Fibroblast of lung (primary cell): ENCODE results near the gene PRRT1. TPM values are rescaled to one million over a fixed set of nuclear protein-coding genes. Genes with fewer than 3 reads are reported as not detected.

Experiments
- DNase-seq, 2 donors: peaks; one replicate each; pipeline versions ENCODE4 v3.0.0 to v3.0.0-alpha.2; 2010; ENCODE audit warnings: low read depth in 2 of 2
- H2AFZ ChIP-seq: 2 replicates; pipeline ENCODE4 v1.5.1; 2012; ENCODE audit warnings: low read length, control low read depth, inconsistent platforms
- H3K27ac ChIP-seq: 2 replicates; pipeline ENCODE4 v1.5.1; 2011; ENCODE audit warnings: low read length, control low read depth; ENCODE audit not compliant: insufficient read depth
- H3K27me3 ChIP-seq: 2 replicates; pipeline ENCODE4 v1.5.1; 2011; ENCODE audit warnings: mild to moderate bottlenecking, low read length; ENCODE audit not compliant: control insufficient read depth, insufficient read depth
- H3K36me3 ChIP-seq: 2 replicates; pipeline ENCODE4 v1.5.1; 2011; ENCODE audit warnings: low read length; ENCODE audit not compliant: control insufficient read depth, insufficient read depth
- H3K4me1 ChIP-seq: 2 replicates; pipeline ENCODE4 v1.5.1; 2011; ENCODE audit warnings: low read length; ENCODE audit not compliant: control insufficient read depth, insufficient read depth; ENCODE audit errors: extremely low read depth
- H3K4me2 ChIP-seq: 2 replicates; pipeline ENCODE4 v1.5.1; 2011; ENCODE audit warnings: low read length, control low read depth; ENCODE audit not compliant: insufficient read depth; ENCODE audit errors: extremely low read depth
- H3K4me3 ChIP-seq, 4 experiments: fragments of 200-600 bp in 1 of 4; sonication (generic) in 1 of 4; replicated peaks in 1 of 4; 2 replicates each; pipeline ENCODE4 v1.5.1; 2011 to 2016; ENCODE audit warnings: low read length in 4 of 4, low read depth in 3 of 4, mild to moderate bottlenecking in 3 of 4, control low read depth in 2 of 4, inconsistent platforms in 1 of 4, mixed read lengths in 1 of 4; ENCODE audit not compliant: insufficient read depth in 1 of 4; ENCODE audit errors: control extremely low read depth in 1 of 4
- H3K79me2 ChIP-seq: 2 replicates; pipeline ENCODE4 v1.5.1; 2012; ENCODE audit warnings: mild to moderate bottlenecking, low read length, inconsistent platforms; ENCODE audit not compliant: control insufficient read depth, insufficient read depth
- H3K9ac ChIP-seq: 2 replicates; pipeline ENCODE4 v1.5.1; 2011; ENCODE audit warnings: mild to moderate bottlenecking, low read length, control low read depth; ENCODE audit not compliant: insufficient read depth
- H3K9me3 ChIP-seq: 2 replicates; pipeline ENCODE4 v1.5.1; 2012; ENCODE audit warnings: low read depth, low read length; ENCODE audit not compliant: control insufficient read depth, insufficient read depth
- H4K20me1 ChIP-seq: 2 replicates; pipeline ENCODE4 v1.5.1; 2011; ENCODE audit warnings: low read length; ENCODE audit not compliant: control insufficient read depth, insufficient read depth; ENCODE audit errors: extremely low read depth
- EZH2 ChIP-seq: IDR thresholded peaks from 2 replicates; pipeline ENCODE4 v1.5.1; 2012; ENCODE audit warnings: low read length, control low read depth, mild to moderate bottlenecking; ENCODE audit errors: missing control alignments
- polyA plus RNA-seq, 2 donors: library from polyadenylated mRNA; depleted of rRNA in 1 of 2; stranded (reverse) in 1 of 2; unstranded in 1 of 2; fragments of >200 nt; gene quantifications; 2 replicates each; pipeline ENCODE4 v1.2.1, GENCODE V29; 2011 to 2012; ENCODE audit warnings: missing spikeins in 1 of 2
- total RNA-seq: library from RNA; depleted of rRNA; stranded (reverse); fragments of >200 nt; gene quantifications from 2 replicates; pipeline ENCODE4 v1.2.1, GENCODE V29; 2014
- TF ChIP-seq, protein P1 (sequence below), 2 donors: IDR thresholded peaks in 1 of 2; conservative IDR thresholded peaks in 1 of 2; 1 replicate in 1 of 2; 2 replicates in 1 of 2; pipeline ENCODE4 v1.5.1; 2011 to 2012; ENCODE audit warnings: low read length in 2 of 2, control low read depth in 1 of 2, inconsistent platforms in 1 of 2, low read depth in 1 of 2, mild to moderate bottlenecking in 1 of 2

The PRRT1 gene
- total and polyA plus RNA-seq, 2 donors (not counting 1 experiment from before 2014, with no cell fraction given) = 0.33 to 0.73 TPM

DNA sequence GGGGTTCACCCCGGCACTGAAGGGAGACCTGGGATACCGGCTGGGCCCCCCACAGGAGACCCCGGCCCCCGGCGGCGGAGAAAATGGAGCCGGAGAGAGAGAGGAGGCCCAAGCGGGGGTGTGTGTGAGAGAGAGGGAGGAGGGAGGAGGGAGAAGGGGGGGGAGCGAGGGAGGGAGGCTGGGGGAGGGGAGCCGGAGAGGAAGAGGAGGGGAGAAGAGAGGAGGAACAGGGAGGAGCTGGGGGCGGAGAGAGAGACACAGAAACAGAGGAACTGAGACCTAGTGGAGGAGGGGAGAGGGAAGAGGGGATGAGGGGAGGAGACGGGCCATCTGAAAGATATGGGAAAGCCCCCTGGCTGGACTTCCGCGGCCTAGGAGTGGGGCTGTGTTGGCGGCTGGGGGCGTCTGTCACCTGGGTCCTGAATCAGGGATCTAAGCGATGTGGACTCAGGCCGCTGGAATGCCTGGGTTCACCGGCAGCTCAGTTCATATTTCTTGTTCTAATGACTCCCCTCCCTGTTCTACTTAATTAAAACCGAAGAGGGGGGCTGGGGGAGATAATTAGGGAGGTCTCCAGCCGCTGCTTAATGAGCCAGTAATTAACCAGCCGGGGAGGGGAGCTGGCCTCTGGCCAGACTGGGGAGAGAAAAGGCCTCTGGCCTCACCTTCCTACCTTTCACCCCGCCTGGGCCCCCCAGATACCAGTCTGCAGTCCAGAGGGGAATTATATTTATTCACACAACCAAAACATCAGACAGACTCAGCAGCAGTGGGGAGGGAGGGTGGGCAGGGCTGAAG lies 38.5 kb upstream of the PRRT1 start, which contains the start of gene PBX2:
Gene PBX2 (minus strand): TSS at position 149 of the 798 bp plus-strand sequence. CDS start 287 bp downstream, outside the sequence.
- H3K4me1 ChIP-seq = peaks cover 11% of the 10 kb centered on the region
- TF ChIP-seq, protein P1, sequence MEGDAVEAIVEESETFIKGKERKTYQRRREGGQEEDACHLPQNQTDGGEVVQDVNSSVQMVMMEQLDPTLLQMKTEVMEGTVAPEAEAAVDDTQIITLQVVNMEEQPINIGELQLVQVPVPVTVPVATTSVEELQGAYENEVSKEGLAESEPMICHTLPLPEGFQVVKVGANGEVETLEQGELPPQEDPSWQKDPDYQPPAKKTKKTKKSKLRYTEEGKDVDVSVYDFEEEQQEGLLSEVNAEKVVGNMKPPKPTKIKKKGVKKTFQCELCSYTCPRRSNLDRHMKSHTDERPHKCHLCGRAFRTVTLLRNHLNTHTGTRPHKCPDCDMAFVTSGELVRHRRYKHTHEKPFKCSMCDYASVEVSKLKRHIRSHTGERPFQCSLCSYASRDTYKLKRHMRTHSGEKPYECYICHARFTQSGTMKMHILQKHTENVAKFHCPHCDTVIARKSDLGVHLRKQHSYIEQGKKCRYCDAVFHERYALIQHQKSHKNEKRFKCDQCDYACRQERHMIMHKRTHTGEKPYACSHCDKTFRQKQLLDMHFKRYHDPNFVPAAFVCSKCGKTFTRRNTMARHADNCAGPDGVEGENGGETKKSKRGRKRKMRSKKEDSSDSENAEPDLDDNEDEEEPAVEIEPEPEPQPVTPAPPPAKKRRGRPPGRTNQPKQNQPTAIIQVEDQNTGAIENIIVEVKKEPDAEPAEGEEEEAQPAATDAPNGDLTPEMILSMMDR (conservative IDR thresholded peaks at IDR 0.05 in 1 of 2, IDR thresholded peaks at IDR 0.05 in 1 of 2; ENCODE audit: low read depth in 1 of 2, low read length in 2 of 2) = no peak
- no peak for TF ChIP-seq EZH2
- peaks cover 20% of the 10 kb centered on the region for H3K79me2 ChIP-seq
- H2AFZ ChIP-seq = peak within 1 kb of the TSS; percentile 31
- no peaks in the 10 kb centered on the region for H3K9me3 ChIP-seq
- peak within 1 kb of the TSS; percentile 53 to 83 (median 72) for H3K4me3 ChIP-seq
- peaks cover 5% of the 10 kb centered on the region for H3K36me3 ChIP-seq
- H3K4me2 ChIP-seq = peak within 1 kb of the TSS; percentile 93
- H3K27ac ChIP-seq = peak within 1 kb of the TSS; percentile 74
- DNase-seq = peak; percentile 91 to 92
- peak within 1 kb of the TSS; percentile 69 for H3K9ac ChIP-seq
- H3K27me3 ChIP-seq = no peaks in the 10 kb centered on the region
- no peaks in the 10 kb centered on the region for H4K20me1 ChIP-seq

DNA sequence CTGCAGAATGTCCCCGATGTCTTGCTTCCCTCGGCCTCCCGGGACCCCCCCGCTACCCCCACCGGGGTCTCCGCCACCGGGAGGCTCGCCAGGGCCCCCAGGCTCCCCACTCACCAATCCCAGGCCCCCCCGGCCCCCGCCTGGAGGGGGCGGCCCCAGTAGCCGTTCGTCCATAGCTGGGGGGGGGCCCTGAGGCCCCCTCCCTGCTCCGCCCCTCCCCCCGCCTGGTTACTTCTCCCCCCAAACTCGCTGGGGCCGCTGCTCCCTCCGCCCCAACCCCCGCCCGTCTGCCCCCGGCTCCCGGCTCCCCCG lies 38.0 kb upstream of the PRRT1 start:
- TF ChIP-seq, protein P1 (conservative IDR thresholded peaks at IDR 0.05 in 1 of 2, IDR thresholded peaks at IDR 0.05 in 1 of 2; ENCODE audit: low read depth in 1 of 2, low read length in 2 of 2) = no peak
- no peak for TF ChIP-seq EZH2
- peaks cover 20% of the 10 kb centered on the region for H3K79me2 ChIP-seq
- H3K9ac ChIP-seq = peak overlapping the region; percentile 69
- H3K4me3 ChIP-seq = peak overlapping the region; percentile 34 to 83 (median 72)
- H3K4me1 ChIP-seq = peaks cover 11% of the 10 kb centered on the region
- peak overlapping the region; percentile 93 for H3K4me2 ChIP-seq
- no peak overlapping the region for H2AFZ ChIP-seq
- H3K27ac ChIP-seq = peak overlapping the region; percentile 69
- no peak for DNase-seq
- H4K20me1 ChIP-seq = no peaks in the 10 kb centered on the region
- H3K9me3 ChIP-seq = no peaks in the 10 kb centered on the region
- H3K36me3 ChIP-seq = peaks cover 5% of the 10 kb centered on the region
- H3K27me3 ChIP-seq = no peaks in the 10 kb centered on the region

DNA sequence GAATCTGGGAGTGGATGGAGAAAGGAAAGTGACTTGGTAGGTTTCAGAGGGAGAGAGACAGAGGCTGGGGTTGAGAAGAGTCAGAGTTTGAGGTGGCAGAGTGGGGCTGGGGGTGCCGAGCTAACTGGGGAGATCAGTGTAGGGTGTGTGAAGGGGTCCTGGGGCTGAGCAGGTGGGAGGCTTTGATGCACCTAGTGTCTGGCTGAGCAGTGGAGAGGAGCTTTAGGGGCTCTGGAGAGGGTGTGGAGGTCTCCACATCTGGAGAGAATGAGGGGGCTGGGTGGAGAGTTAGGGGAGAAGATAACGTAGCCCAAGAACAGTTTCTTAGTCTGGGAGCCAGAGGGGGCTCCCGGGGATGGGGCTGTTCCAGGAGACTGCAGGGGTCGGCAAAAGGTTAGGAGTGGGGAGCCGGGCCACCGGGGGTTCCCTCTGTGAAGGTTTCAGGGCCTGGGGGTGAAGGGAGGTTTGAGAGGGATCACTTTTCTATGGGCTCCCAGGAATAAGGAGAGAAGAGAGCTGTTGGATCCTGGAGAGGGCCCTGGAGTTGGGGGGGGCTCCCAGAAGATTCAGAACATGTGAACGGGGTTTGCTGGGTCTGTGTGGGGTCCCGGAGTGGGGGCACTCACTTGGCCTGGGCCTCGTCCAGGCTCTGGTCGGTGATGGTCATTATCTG lies 37.5 kb upstream of the PRRT1 start:
- H4K20me1 ChIP-seq = no peaks in the 10 kb centered on the region
- H3K27ac ChIP-seq = peak overlapping the region; percentile 69
- TF ChIP-seq, protein P1 (conservative IDR thresholded peaks at IDR 0.05 in 1 of 2, IDR thresholded peaks at IDR 0.05 in 1 of 2; ENCODE audit: low read depth in 1 of 2, low read length in 2 of 2) = no peak
- TF ChIP-seq EZH2 = no peak
- peak overlapping the region; percentile 69 for H3K9ac ChIP-seq
- H2AFZ ChIP-seq = no peak overlapping the region
- peaks cover 5% of the 10 kb centered on the region for H3K36me3 ChIP-seq
- H3K4me3 ChIP-seq = peak overlapping the region; percentile 34 to 83 (median 72)
- no peaks in the 10 kb centered on the region for H3K27me3 ChIP-seq
- no peaks in the 10 kb centered on the region for H3K9me3 ChIP-seq
- H3K4me2 ChIP-seq = peak overlapping the region; percentile 93
- DNase-seq = no peak
- H3K4me1 ChIP-seq = peaks cover 11% of the 10 kb centered on the region
- H3K79me2 ChIP-seq = peaks cover 20% of the 10 kb centered on the region
